HEK293T (cell line): Measurements from ENCODE around the gene NAT9.

Experiments
- ARNT ChIP-seq: fragments of 450-650 bp; IDR thresholded peaks from 2 replicates; pipeline ENCODE4 v1.6.1; 2017; ENCODE audit warnings: mild to moderate bottlenecking
- BHLHE40 ChIP-seq: fragments of 450-650 bp; IDR thresholded peaks from 2 replicates; pipeline ENCODE4 v1.6.1; 2016; ENCODE audit warnings: mild to moderate bottlenecking, moderate library complexity, borderline replicate concordance
- FOXA1 ChIP-seq: fragments of 450-650 bp; IDR thresholded peaks from 2 replicates; pipeline ENCODE4 v1.6.1; 2016; ENCODE audit warnings: mild to moderate bottlenecking
- FOXK2 ChIP-seq: fragments of 450-650 bp; IDR thresholded peaks from 2 replicates; pipeline ENCODE4 v1.6.1; 2016; ENCODE audit warnings: mild to moderate bottlenecking
- FOXM1 ChIP-seq: fragments of 450-650 bp; IDR thresholded peaks from 2 replicates; pipeline ENCODE4 v1.6.1; 2017; ENCODE audit warnings: mild to moderate bottlenecking, borderline replicate concordance
- L3MBTL2 ChIP-seq: fragments of 450-650 bp; conservative IDR thresholded peaks from 2 replicates; pipeline ENCODE4 v1.6.1; 2016; ENCODE audit warnings: mild to moderate bottlenecking
- LEF1 ChIP-seq: fragments of 450-650 bp; IDR thresholded peaks from 2 replicates; pipeline ENCODE4 v1.6.1; 2017; ENCODE audit warnings: mild to moderate bottlenecking, borderline replicate concordance
- PKNOX1 ChIP-seq: fragments of 450-650 bp; IDR thresholded peaks from 2 replicates; pipeline ENCODE4 v1.6.1; 2016
- SP1 ChIP-seq: fragments of 450-650 bp; IDR thresholded peaks from 2 replicates; pipeline ENCODE4 v1.6.1; 2017
- TARDBP ChIP-seq: fragments of 450-650 bp; IDR thresholded peaks from 2 replicates; pipeline ENCODE4 v1.6.1; 2016
- ZNF384 ChIP-seq: fragments of 450-650 bp; IDR thresholded peaks from 2 replicates; pipeline ENCODE4 v1.6.1; 2016

GRCh38 chr17:74797824-74798223 lies 21.7 kb upstream of the NAT9 start:
- TF ChIP-seq TARDBP = no peak
- TF ChIP-seq FOXK2 = no peak
- TF ChIP-seq PKNOX1 = no peak
- no peak for TF ChIP-seq FOXA1
- TF ChIP-seq FOXM1 = no peak
- TF ChIP-seq SP1 = no peak
- no peak for TF ChIP-seq ARNT
- TF ChIP-seq L3MBTL2 = no peak
- TF ChIP-seq BHLHE40 = no peak
- TF ChIP-seq ZNF384 = no peak
- TF ChIP-seq LEF1 = no peak
